ENCODE data around the gene MYO9B. TPM values are rescaled to one million over a fixed set of nuclear protein-coding genes. Genes with fewer than 3 reads are reported as not detected.

MYO9B gene
- total RNA-seq, 1 donor from 2014 or later: 15.5 TPM

DNA sequence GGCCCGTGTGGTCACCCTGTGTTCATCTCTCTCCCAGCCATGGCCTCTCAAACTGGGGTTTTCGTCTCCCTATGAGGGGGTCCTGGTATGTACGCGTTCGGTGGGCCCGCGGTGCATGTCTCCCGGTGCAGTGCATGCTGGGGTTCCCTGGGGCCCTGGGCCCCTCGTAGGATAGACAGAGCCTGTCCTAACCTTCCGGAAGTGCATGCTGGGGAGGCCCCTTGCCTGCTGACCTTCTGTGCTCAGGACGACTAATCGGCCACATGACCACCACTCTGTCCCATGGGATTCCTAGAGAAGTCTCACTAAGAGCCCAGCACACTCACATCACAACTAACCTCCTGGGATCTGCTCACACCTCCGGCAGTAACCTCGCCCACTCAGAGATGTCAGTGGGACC, 134.7 kb downstream of the MYO9B start:
- TF ChIP-seq, protein P1, sequence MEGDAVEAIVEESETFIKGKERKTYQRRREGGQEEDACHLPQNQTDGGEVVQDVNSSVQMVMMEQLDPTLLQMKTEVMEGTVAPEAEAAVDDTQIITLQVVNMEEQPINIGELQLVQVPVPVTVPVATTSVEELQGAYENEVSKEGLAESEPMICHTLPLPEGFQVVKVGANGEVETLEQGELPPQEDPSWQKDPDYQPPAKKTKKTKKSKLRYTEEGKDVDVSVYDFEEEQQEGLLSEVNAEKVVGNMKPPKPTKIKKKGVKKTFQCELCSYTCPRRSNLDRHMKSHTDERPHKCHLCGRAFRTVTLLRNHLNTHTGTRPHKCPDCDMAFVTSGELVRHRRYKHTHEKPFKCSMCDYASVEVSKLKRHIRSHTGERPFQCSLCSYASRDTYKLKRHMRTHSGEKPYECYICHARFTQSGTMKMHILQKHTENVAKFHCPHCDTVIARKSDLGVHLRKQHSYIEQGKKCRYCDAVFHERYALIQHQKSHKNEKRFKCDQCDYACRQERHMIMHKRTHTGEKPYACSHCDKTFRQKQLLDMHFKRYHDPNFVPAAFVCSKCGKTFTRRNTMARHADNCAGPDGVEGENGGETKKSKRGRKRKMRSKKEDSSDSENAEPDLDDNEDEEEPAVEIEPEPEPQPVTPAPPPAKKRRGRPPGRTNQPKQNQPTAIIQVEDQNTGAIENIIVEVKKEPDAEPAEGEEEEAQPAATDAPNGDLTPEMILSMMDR (IDR thresholded peaks at IDR 0.05; ENCODE audit: insufficient read depth, low read length, severe bottlenecking): no peak
- FAIRE-seq (no peak), DNase-seq (ENCODE audit: low read depth) (no peak)
- Histone ChIP-seq H3K27me3 (ENCODE audit: control insufficient read depth, insufficient read depth, low read length) (no peaks in the 10 kb centered on the region), H3K4me3 (ENCODE audit: low read depth, low read length) (no peak overlapping the region), H3K36me3 (ENCODE audit: control insufficient read depth, insufficient read depth, low read length) (peaks cover 17% of the 10 kb centered on the region)

DNA sequence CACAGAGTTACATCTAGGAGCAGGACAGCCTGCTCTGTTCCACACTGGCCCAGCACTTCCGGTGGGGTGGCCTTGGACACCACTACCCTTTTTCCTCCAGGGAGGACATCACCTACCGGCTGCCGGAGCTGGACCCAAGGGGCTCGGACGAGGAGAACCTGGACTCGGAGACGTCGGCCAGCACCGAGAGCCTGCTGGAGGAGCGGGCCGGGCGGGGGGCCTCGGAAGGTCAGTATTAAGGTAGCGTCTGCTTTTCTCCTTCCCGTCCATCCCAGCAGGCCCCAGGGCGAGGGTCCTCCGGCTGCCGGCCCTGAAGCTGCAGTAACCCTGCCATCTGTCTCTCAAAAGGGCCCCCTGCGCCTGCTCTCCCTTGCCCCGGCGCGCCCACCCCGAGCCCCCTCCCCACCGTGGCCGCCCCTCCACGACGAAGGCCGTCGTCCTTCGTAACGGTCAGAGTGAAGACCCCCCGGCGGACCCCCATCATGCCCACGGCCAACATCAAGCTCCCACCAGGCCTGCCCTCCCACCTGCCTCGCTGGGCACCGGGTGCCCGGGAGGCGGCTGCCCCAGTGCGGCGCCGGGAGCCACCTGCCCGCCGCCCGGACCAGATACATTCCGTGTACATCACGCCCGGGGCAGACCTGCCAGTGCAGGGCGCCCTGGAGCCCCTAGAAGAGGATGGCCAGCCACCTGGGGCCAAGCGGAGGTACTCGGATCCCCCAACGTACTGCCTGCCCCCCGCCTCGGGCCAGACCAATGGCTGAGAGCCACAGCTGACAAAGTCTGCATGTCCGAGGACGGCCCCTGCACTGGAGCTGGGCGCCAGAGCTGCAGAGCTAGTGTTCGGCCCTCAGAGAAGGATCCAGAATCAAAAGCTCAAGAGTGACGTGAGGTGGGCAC, 136.2 kb downstream of the MYO9B start:
- H3K4me3 ChIP-seq (ENCODE audit: low read depth, low read length): no peak overlapping the region
- TF ChIP-seq, protein P1 (IDR thresholded peaks at IDR 0.05; ENCODE audit: insufficient read depth, low read length, severe bottlenecking): no peak
- no peaks in the 10 kb centered on the region for H3K27me3 ChIP-seq (ENCODE audit: control insufficient read depth, insufficient read depth, low read length)
- H3K36me3 ChIP-seq (ENCODE audit: control insufficient read depth, insufficient read depth, low read length): peaks cover 14% of the 10 kb centered on the region
- no peak for FAIRE-seq
- no peak for DNase-seq (ENCODE audit: low read depth)

DNA sequence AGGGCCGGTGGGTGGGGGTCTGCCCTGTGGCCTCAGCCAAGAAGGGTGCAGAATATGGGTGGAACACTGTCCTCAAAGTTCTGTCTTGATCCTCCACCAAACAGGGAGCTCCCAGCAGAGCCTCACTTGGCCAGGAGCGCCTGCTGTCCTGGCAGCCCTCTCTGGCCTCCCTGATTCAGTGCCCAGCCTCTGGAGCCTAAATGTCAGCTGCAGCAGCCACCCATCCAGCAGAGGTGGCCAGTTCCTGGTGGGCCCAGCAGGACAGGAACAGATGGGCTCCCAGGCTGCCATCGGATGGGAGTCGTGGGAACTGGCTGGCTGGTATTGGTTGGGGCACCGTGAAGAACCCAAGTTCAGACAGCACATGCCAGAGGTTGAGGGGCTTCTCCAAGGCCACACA, 137.8 kb downstream of the MYO9B start:
- Histone ChIP-seq H3K4me3 (ENCODE audit: low read depth, low read length) (no peak overlapping the region), H3K27me3 (ENCODE audit: control insufficient read depth, insufficient read depth, low read length) (no peaks in the 10 kb centered on the region), H3K36me3 (ENCODE audit: control insufficient read depth, insufficient read depth, low read length) (peaks cover 18% of the 10 kb centered on the region)
- TF ChIP-seq, protein P1 (IDR thresholded peaks at IDR 0.05; ENCODE audit: insufficient read depth, low read length, severe bottlenecking): no peak
- no peak for DNase-seq (ENCODE audit: low read depth)
- no peak for FAIRE-seq

DNA sequence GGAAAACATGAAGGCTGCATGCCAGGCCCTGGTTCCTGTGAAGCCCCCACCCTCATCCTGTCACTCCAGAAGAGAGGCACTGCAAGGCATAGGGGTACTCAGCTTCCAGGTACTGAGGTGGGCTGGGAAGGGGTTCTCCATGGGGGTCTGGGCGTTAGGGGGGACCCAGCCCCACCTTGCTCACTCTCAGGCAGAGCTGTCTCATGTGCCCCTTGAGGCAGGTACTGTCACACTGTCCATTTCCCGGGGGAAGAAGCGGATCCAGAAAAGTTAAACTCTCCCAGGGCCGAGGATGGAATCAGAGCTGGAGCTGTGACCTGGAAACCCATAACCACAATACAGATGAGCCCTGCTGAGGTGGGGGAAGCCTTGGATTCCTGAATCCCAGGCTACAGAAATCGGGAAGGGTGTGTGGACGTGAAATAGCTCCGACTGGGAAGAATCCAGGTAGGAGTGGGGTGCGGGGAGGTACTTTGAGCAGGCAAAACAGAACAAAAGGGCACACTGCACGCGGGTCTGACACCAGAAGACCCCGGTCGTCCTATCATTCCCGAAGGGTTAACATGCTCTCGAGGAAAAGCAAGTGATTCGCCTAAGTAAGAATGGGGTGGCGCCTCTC, 139.0 kb downstream of the MYO9B start:
- H3K4me3 ChIP-seq (ENCODE audit: low read depth, low read length): peak overlapping the region; percentile 73
- TF ChIP-seq, protein P1 (IDR thresholded peaks at IDR 0.05; ENCODE audit: insufficient read depth, low read length, severe bottlenecking): no peak
- H3K36me3 ChIP-seq (ENCODE audit: control insufficient read depth, insufficient read depth, low read length): peaks cover 14% of the 10 kb centered on the region
- FAIRE-seq (no peak), DNase-seq (ENCODE audit: low read depth) (no peak)
- no peaks in the 10 kb centered on the region for H3K27me3 ChIP-seq (ENCODE audit: control insufficient read depth, insufficient read depth, low read length)

DNA sequence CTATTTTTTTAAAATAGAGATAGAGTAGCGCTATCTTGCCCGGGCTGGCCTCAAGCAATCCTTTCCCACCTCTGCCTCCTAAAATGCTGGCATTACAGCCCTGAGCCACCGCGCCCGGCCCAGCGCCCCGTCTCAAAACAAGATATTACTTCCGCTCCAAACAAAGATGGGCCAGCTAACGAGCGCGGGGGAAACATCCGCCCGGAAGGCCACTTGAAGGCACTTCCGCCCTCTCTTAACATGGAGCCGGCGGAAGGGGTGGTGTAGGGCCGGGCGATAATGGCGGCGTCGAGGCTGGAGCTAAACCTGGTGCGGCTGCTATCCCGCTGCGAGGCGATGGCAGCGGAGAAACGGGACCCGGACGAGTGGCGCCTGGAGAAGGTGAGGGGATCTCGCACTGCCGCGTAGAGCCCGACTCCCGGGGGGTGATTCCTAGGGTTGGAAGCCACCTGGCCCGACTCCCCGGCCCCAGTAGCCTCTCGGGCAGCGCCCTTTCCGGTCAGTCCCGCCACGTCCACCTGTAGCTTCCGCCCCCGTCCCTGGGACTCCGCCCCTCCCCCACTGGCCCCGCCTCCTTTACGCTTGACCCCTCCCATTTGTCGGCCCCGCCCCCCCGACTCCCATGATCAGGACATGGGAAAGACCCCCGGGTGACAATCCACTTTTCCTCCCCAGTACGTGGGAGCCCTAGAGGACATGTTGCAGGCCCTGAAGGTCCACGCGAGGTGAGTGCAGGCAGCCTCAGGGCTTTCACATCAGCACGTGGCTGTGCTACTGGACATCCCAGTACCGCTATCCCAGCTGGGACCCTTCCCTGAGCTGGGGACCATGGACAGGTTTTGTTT, 139.8 kb downstream of the MYO9B start, which contains the start of gene USE1:
USE1 (plus strand) TSS at position 231 of the 845 bp plus-strand sequence; CDS start at position 280, 49 bp downstream.
- no peak for FAIRE-seq

More for the DNA sequence above, 139.8 kb downstream of the MYO9B start, which contains the start of gene USE1:
- Histone ChIP-seq H3K36me3 (ENCODE audit: control insufficient read depth, insufficient read depth, low read length) (peaks cover 13% of the 10 kb centered on the region), H3K27me3 (ENCODE audit: control insufficient read depth, insufficient read depth, low read length) (no peaks in the 10 kb centered on the region), H3K4me3 (ENCODE audit: low read depth, low read length) (peak within 1 kb of the TSS; percentile 73)
- TF ChIP-seq, protein P1 (IDR thresholded peaks at IDR 0.05; ENCODE audit: insufficient read depth, low read length, severe bottlenecking): no peak
- DNase-seq (ENCODE audit: low read depth): peak; percentile 76
